GM13977 (cell line): ENCODE results near the gene MTA3.

Source experiments
- DNase-seq: peaks from one replicate; pipeline ENCODE4 v3.0.0; 2012; ENCODE audit warnings: low spot score
- in situ Hi-C: fragments of 300-500 bp; cut with MboI; formaldehyde crosslinking; loops from one replicate; pipeline ENCODE4 v1.12.0; 2022; ENCODE audit warnings: low sequenced_read_pairs, low pct_unique_long_range_greater_than_20kb, mixed read lengths, inconsistent platforms; ENCODE audit not compliant: unreplicated experiment
- TF ChIP-seq, protein P1 (sequence below): IDR thresholded peaks from 2 replicates; pipeline ENCODE4 v1.5.1; 2012; ENCODE audit warnings: mild to moderate bottlenecking, control low read depth; ENCODE audit not compliant: insufficient read depth; ENCODE audit errors: extremely low read depth, missing control alignments

The MTA3 gene

DNA sequence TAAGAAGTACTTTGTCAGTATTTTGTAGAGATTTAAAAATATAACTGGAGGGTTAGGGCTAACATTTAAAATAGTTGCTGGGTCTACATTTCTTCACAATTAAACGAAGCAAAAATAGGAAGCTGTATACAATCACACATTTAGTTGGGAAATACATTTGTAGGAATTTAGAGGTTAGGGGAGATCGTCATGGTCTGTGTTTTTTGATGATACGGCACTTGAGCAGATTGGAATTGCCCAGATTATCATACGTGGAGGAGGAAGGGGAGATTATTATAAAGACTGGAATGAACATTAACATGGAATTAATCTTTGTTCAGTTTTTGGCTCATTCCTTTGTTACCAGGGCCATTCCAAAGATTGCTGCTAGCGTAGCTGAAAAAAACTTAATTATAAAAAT is 84.6 kb downstream of the MTA3 start:
- TF ChIP-seq, protein P1, sequence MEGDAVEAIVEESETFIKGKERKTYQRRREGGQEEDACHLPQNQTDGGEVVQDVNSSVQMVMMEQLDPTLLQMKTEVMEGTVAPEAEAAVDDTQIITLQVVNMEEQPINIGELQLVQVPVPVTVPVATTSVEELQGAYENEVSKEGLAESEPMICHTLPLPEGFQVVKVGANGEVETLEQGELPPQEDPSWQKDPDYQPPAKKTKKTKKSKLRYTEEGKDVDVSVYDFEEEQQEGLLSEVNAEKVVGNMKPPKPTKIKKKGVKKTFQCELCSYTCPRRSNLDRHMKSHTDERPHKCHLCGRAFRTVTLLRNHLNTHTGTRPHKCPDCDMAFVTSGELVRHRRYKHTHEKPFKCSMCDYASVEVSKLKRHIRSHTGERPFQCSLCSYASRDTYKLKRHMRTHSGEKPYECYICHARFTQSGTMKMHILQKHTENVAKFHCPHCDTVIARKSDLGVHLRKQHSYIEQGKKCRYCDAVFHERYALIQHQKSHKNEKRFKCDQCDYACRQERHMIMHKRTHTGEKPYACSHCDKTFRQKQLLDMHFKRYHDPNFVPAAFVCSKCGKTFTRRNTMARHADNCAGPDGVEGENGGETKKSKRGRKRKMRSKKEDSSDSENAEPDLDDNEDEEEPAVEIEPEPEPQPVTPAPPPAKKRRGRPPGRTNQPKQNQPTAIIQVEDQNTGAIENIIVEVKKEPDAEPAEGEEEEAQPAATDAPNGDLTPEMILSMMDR, result no peak
- in situ Hi-C loops, result no loop called here
- no peak for DNase-seq

DNA sequence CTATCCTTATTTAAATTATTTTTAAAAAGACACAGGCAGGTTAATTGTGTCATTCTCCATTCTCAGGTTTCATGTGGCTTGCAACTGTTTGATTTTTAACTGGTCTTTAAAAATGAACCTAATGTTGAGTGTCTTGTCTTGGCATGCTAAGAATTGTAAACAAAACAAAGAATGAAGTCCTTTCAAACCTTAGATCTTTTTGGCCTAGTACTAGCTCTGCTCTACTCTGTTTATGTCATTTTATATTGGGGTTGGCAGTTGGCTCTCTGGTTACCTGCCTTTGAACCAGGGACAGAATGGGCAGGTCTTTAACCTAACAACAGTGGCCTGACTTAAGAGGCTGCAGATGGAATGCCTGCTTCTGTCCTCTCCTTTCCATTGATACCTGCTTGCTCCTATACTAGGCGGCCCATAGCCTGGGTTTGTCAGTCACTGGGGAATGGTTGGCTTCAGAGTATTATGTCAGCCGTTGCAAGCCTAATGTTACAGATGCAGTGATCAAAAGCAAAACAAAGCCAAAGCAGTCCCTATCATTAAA is 85.5 kb downstream of the MTA3 start:
- in situ Hi-C loops, result no loop called here
- DNase-seq, result no peak
- TF ChIP-seq, protein P1, result no peak

DNA sequence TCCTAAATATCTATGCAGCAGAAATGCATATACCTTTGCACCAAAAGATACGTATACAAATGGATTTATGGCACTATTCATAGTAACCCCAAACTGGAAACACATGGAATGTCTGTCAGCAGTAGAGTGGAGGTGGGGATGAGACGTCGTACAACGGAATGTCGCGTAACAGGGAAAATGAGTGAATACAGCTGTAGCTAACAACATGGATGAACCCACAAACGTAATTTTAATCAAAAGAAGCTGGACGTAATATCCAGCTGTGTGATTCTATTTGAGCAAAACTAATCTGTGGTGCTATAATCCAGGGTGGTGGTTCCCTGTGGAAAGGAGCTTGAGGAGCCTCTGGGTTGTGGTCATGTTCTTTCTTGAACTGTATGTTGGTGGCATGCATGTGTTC is 89.9 kb downstream of the MTA3 start:
- TF ChIP-seq, protein P1, result no peak
- no peak for DNase-seq
- in situ Hi-C loops, result no loop called here

DNA sequence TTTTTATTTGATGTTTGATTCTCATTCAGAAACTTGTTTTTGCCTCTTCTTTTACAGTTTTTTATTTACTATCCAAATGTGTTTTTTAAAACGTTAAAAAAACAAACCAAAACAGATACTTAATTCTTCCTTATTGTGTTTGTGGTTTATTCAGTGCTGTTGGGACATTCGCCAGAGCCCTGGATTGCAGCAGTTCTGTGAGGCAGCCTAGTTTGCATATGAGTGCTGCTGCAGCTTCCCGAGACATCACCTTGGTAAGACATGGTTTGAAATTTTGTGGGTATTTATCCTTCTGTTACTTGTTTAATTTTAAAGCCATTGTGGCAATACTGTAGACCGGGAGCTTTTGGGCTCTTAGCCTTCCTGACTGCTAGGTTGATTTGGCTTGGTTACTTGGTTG is 91.2 kb downstream of the MTA3 start:
- TF ChIP-seq, protein P1, result no peak
- in situ Hi-C loops, result loop anchor here (5.0 kb wide), 1 partner anchor 157 kb away; no protein-coding TSS in a partner anchor
- DNase-seq, result no peak

DNA sequence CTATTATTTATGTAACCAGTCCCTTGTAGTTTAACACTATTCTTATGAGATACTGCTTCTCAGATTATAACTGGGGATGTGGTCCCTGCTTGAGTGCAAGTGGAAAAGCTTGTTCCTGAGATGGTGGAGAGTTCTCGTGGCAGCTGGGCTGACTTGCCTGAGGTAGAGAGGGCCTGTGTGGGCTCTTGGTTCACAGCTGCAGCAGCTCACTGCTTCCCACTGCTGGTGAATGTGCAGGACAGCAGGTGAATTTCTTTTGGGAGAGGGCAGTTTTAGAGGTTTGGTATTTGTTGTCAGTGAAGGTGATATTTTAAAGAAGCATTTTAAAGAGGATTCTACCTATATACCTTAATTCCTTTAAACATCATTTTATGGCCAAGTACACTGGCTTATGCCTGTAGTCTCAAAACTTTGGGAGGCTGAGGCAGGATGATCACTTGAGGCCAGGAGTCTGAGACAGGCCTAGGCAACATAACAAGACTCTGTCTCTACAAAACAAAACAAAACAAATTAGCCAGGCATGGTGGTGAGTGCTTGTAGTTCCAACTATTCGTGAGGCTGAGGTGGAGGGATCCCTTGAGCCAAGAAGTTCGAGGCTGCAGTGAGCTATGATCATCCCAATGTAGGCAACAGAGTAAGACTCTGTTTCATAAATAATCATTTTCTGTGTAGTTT is 94.8 kb downstream of the MTA3 start:
- in situ Hi-C loops, result loop anchor here (5.0 kb wide), 1 partner anchor 161 kb away; no protein-coding TSS in a partner anchor
- TF ChIP-seq, protein P1, result peak; percentile 99
- peak; percentile 72 for DNase-seq

DNA sequence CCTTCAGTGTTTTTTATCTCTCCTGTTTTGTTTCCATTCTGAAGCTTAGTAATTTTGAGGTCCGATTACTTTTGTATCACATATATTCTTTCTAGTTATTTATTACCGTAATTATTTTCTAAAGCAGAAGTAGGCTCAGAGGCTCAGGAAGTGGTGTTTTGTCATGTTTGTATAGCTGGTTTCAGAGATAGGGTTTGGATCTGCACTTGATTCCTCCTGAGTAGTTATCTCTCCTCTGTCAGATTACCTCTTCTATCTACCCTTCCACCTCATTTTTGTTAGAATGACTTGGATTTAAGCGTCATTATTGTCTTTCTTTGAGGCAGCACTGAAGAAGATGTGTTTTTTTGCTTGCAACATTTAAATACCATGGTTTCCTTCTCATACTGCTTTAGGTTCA is 95.4 kb downstream of the MTA3 start:
- TF ChIP-seq, protein P1, result no peak
- in situ Hi-C loops, result loop anchor here (5.0 kb wide), 1 partner anchor 162 kb away; no protein-coding TSS in a partner anchor
- no peak for DNase-seq
